ENCODE measurements around the gene SECISBP2L.
A peak's percentile ranks its signal among the peaks of the same experiment; 100 is the strongest.

The SECISBP2L gene

GRCh38 chr15:49060710-49061495 is 14.7 kb upstream of the SECISBP2L start:
- no peak for DNase-seq (ENCODE audit: low read depth)

DNA sequence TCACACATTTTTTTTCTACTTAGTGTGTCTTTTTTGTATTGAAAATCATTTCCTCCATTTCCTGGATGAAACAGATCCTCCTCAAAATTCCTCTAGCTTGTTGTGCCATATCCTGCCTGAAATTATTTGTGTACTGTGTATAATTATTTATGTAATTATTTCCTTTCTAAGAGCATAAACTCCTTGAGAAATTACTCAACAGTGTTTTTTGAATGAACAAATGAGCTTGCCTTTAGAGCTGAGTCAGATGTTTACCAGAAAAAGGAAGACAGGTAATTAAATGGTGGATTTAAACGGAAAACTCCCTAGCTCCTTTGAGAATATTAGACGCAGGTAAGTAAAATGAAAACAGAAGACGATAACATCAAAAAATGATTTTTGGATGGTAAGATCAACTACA is 13.2 kb upstream of the SECISBP2L start:
- DNase-seq (ENCODE audit: low read depth): no peak

GRCh38 chr15:49058559-49058958 is 12.3 kb upstream of the SECISBP2L start:
- DNase-seq (ENCODE audit: low read depth): no peak

- DNase-seq (ENCODE audit: low read depth): no peak
These were observed 9.4 kb upstream of the SECISBP2L start for GRCh38 chr15:49055630-49056029.

- DNase-seq (ENCODE audit: low read depth): no peak
These were observed 6.4 kb upstream of the SECISBP2L start for GRCh38 chr15:49052662-49053061.

DNA sequence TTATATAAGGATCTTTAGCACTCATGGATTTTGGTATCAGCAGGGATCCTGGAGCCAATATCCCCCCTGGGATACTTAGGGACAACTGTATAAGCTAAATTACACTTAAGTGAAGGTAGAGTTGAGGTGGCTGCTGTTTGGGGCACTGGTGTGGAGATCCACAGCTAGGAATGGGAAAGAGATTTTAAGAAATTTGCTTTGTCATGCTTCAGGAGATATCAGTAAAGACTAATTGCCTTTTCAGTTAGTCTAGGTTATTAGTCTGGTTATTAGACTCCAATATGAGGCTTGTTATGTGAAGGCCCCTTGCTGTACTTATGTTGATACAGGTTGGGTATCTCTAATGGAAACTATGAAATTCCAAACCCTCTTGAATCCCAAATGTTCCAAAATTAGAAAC is 1.2 kb upstream of the SECISBP2L start:
- no peak for DNase-seq (ENCODE audit: low read depth)

DNA sequence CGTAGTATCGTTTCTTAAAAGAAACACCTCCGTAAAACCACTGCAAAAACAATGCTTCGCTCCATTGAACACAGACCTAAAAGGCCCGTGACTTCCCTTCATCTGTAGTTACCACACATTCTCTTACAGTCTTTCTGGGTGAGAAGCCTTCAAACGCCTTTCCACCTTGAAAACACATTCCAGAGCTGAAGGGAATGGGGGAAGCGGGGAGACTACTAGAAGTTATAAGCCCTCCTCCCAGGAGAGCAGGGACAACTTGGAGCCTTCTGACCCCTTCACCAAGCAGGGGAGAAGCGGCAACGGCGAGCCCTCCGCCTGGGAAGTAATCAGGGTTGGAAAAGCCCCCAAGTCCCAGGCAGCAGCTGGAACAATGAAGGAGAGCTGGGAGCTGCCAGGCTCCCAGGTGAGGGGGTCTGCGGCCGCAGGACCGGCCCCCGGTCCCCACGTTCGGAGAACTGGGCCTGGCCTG is 461 bp downstream of the SECISBP2L start:
- peak; percentile 0 for DNase-seq (ENCODE audit: low read depth)

DNA sequence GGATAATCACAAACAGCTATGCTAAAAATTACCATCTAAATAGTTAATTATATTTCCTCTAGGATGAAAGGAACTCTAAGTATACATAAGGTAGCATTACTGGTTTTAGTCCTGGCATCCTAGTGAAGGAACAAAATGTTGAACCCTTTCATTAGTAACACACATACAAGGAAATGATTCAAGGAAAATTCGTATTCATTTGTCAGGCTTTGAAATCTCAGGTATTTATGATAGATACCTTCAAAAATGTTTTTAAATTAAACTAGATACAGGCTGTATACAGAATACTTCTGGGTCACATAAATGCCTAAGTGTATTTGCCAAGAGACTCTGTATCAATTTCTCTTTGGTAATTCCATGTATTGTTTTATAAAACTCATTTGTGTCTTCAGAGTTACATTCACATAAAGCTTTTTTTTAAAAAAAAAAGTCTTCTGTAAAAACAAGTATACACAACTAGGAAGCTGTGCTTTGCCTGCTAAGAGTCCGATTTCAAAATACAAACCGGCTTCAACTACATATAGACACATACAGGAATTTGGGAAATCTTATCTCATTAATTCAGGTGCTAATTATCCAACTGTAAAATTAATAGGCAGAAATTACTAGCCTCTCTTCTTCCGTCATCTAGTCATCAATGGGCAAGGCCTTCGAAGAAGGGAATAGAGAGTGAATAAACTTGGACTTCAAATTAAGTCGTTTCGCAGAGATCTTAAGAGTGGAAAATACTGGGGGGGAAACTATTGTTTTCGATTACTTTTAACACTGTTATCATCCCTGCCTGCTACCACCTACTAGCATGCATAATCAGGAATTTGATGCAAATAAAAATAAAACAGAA is 1.3 kb downstream of the SECISBP2L start:
- DNase-seq (ENCODE audit: low read depth): no peak

DNA sequence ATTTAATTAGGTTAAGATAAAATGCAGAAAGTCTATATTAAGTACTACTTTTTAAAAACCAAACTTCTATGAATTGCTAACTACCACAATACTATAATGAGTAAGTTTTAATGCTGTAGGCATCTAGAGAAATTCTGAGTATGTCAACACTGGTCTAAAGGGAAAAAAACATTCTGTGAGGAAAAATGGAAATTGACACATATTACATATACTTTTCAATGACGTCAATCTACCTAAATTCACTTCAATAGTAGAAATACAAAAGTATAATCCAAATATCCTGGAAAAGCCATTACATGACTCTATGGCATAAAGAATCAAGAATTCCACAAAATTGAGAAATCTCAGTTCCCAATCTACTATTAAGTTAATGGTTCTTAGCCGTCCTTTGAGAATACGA is 2.2 kb downstream of the SECISBP2L start:
- no peak for DNase-seq (ENCODE audit: low read depth)

GRCh38 chr15:49042165-49042564 is 4.1 kb downstream of the SECISBP2L start:
- no peak for DNase-seq (ENCODE audit: low read depth)

DNA sequence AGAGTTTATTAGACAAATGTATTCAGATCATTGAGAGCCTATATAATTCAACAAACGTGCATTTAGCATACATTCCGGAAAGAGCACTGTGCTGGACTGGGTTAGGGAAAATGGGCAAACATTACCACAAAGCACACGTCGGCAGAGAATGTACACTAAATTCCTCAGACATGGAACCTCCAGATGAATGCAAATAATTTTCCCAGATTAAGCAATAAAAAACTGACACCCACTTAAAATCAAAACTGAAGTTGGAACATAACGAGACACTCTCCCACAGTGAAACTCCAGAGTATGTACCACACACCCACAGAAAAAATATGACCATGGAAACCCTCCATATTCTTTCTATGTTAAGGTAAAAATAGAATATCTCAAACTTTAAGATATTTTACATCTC is 4.8 kb downstream of the SECISBP2L start:
- DNase-seq (ENCODE audit: low read depth): no peak

DNA sequence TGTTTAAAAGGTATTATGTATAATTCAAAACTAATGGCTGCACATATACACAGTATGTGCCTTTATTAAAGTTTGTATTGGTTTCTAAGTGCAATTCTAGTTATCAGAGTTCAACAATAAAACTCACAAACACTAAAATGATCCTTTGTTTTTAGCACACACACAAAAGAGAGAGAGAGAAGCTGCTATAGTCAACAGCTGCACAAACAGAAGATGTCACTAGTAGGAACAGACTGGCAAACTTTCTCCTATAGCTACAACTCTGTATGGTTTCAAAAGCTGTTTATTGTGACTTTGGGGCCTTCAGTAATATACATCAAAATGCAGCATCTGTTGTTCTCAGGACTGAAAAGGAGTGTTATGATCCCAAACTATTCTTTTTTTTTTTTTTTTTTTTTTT is 6.1 kb downstream of the SECISBP2L start:
- no peak for DNase-seq (ENCODE audit: low read depth)

GRCh38 chr15:49038382-49038781 is 7.9 kb downstream of the SECISBP2L start:
- DNase-seq (ENCODE audit: low read depth): no peak

DNA sequence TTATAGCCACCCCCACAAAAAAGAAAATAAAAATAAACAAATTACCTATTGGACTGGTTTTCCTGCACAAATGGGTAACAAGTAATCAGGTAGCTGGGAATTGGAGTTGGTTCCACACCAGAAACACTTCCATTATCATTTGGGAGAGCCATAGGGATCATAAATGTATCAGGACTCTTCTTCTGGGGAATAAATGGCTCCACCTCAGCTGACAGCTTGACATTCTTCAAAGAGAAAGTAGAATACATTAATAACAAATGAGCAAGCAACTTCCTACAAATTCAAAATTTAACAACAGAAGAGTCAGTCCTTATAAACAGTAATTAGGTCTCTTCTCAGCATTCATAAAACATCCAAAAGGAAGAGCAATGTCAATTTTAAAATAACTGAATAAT is 8.7 kb downstream of the SECISBP2L start:
- no peak for DNase-seq (ENCODE audit: low read depth)

DNA sequence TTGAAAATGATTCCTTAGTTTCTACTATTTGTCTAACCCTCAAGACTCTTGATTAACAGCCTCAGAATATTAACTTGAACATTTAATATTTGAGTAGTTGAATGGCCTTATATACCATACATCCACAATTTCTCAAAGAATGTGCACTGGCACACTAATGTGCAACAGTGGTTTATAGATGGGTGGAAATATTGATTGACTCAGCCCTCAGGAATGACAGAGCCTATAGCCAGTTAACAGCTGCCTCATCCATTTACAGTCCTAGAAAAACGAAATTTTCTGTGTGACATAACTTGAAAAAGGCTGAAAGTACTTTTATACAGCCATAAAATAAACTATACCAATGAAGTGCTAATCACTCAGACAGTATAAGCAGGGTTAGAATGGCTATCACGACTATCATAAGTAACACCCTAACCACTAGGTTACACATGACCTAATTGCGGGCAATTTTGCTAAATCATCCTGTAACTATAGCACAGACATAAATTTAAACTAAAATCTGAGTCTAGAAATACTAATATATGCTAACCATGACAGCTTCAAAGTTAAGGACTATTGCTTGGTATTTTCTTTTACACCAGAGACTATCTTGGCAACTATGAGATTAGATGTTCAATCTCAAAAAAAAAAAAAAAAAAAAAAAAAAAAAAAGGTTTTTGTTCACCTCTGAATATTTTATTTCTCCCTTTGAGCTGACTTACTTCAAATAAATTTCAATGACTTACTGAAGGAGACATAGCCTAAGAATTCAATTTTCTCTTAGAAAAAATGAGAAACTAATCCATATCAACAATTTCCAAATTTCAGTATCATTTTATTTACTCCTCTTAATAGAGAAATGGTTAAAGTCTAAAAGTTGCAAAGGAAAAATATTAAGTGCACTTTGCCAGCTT is 9.3 kb downstream of the SECISBP2L start:
- DNase-seq (ENCODE audit: low read depth): no peak

DNA sequence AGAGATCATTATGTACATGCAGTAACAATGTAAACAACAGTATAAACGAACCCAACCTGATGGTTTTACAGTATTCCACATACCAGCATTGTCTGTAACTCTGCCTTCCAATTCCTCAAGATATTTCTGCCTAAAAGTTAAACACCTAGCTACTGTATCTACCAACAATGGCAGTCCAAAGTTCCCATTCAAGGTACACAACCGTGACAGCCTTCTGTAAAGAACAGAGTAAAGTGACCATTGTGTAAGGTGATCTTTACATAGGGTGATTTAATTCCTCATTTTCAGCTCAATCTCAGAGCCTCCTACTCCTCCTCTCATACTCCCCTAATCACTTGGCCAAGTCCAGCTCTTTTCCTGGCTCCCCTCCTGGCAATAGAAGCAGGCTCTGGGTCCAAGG is 10.4 kb downstream of the SECISBP2L start:
- DNase-seq (ENCODE audit: low read depth): no peak

- no peak for DNase-seq (ENCODE audit: low read depth)
These were observed 13.6 kb downstream of the SECISBP2L start for GRCh38 chr15:49032601-49033145.

- DNase-seq (ENCODE audit: low read depth): no peak
These were observed 14.4 kb downstream of the SECISBP2L start for GRCh38 chr15:49031804-49032203.

DNA sequence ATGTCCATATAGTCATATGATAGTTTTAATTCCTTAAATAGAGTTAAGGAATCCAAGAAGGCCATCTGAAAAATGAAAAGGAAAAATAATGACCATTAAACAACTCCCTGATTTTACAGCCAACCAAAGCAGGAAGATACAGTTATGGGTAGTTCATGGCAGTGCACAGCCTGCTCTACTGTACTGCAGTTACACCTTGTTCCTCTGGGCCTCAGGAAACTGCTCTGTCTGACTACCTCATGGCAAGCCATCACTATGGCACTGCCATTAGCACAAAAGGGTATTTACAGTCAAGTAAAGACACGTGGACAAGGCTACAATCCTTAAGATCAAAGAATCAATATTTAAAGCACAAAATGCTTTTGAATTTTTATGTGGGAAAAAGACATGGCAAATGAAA is 19.5 kb downstream of the SECISBP2L start:
- no peak for DNase-seq (ENCODE audit: low read depth)

GRCh38 chr15:49024840-49025239 is 21.4 kb downstream of the SECISBP2L start:
- DNase-seq (ENCODE audit: low read depth): no peak

- no peak for DNase-seq (ENCODE audit: low read depth)
These were observed 22.9 kb downstream of the SECISBP2L start for GRCh38 chr15:49023354-49023753.

- DNase-seq (ENCODE audit: low read depth): no peak
These were observed 30.4 kb downstream of the SECISBP2L start for GRCh38 chr15:49015896-49016295.
